ENCODE data around the gene ERMARD.

ERMARD gene

GRCh38 chr6:169714178-169714577, 37.2 kb upstream of the ERMARD start:
- TF ChIP-seq ZFX (IDR thresholded peaks at IDR 0.05; ENCODE audit: borderline replicate concordance) (no peak), CTCF (IDR thresholded peaks at IDR 0.05) (no peak)
- no peak overlapping the region for H3K27ac ChIP-seq

GRCh38 chr6:169714595-169714994, 36.8 kb upstream of the ERMARD start:
- no peak overlapping the region for H3K27ac ChIP-seq
- TF ChIP-seq ZFX (IDR thresholded peaks at IDR 0.05; ENCODE audit: borderline replicate concordance), result no peak
- no peak for TF ChIP-seq CTCF (IDR thresholded peaks at IDR 0.05)

- no peak overlapping the region for H3K27ac ChIP-seq
- TF ChIP-seq ZFX (IDR thresholded peaks at IDR 0.05; ENCODE audit: borderline replicate concordance), result no peak
- no peak for TF ChIP-seq CTCF (IDR thresholded peaks at IDR 0.05)
Observed at GRCh38 chr6:169719117-169719516, 32.3 kb upstream of the ERMARD start.

- no peak overlapping the region for H3K27ac ChIP-seq
- TF ChIP-seq CTCF (IDR thresholded peaks at IDR 0.05) (0 out of 2 replicates have a peak, but pooled peaks have one; percentile 6), ZFX (IDR thresholded peaks at IDR 0.05; ENCODE audit: borderline replicate concordance) (no peak)
Observed at GRCh38 chr6:169720207-169720855, 31.1 kb upstream of the ERMARD start.

- peak overlapping the region; percentile 67 for H3K27ac ChIP-seq
- TF ChIP-seq ZFX (IDR thresholded peaks at IDR 0.05; ENCODE audit: borderline replicate concordance) (no peak), CTCF (IDR thresholded peaks at IDR 0.05) (no peak)
Observed at GRCh38 chr6:169722362-169723199, 28.8 kb upstream of the ERMARD start.

DNA sequence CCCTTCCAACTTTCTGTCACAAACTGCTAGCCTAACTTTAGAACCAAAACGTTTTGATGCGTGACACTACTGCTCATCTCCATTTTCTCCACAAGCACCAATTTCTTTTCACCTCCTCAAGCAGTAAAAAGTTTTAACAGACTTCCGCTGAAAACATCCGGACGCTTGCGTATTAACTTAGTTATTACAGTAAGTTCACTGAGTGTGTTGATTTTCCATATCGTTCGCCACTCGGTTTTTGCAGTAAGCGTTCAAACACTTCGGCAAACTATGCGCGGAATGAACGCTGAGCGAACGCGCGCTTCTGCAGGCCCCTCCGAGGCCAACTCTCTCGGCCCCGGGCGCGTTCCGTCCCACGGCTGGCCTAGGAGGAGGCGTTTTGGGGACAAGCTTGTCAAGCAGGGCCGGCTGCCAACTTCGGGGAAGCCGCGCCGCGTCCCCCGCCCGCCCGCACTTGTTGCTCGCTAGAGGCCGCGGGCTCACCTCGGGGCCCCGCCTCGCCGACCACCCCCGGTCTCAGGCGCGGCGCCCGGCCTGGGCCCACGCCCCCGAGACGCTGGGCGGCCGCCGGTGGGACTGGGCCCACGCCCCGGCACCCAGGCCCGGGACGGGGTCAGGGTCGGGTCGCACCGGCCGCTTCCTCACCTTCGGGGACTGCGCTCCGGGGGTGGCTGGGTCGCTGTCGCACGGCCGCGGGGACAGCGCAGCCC, 28.1 kb upstream of the ERMARD start:
- TF ChIP-seq ZFX (IDR thresholded peaks at IDR 0.05; ENCODE audit: borderline replicate concordance), result no peak
- TF ChIP-seq CTCF (IDR thresholded peaks at IDR 0.05), result no peak
- peak overlapping the region; percentile 67 for H3K27ac ChIP-seq
